CD4-positive, alpha-beta T cell treated with Interleukin-17A for 1 hour (primary cell): Measurements from ENCODE around the gene C1QL1.
"Not testable (repeated sequence)": the region's sequence is repeated elsewhere in the genome, so short reads cannot be mapped to it uniquely, and the experiment has no call there.

Source experiments
- DNase-seq: peaks from one replicate; pipeline ENCODE4 v3.0.0-alpha.2; 2020

The C1QL1 gene

DNA sequence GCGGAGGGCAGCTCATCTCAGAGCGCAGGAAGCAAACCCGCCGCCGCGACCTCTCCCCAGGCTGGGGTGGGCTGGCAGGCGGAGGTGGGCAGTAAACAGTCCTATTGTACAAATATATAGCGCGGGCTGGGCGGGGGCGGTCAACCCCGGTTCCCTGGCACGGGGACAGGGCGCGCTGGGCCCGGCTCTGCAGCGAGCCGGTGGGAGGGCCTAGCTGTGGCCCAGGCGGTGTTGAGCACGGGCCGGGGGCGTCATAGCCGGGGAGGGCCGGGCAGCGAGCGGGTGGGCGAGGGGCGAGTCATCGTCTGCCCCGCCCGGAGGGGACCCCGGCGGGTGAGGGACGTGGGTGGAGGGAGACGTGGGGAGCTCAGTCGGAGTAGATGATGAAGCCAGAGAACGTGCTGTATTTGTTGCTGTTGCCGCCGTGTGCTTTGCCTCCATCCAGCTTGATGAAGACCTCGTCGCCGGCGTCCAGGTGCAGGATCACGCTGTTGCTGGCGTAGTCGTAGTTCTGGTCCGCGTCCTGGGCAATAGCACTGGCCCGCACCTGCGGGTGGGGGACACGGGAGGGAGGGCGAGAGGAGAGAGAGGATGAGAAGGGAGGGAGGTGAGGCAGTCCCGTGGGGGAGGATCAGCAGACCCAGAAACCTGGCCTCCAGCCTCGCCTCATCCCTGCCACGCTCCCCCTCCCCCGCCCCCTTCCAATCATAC is 8.1 kb downstream of the C1QL1 start:
- no peak for DNase-seq

DNA sequence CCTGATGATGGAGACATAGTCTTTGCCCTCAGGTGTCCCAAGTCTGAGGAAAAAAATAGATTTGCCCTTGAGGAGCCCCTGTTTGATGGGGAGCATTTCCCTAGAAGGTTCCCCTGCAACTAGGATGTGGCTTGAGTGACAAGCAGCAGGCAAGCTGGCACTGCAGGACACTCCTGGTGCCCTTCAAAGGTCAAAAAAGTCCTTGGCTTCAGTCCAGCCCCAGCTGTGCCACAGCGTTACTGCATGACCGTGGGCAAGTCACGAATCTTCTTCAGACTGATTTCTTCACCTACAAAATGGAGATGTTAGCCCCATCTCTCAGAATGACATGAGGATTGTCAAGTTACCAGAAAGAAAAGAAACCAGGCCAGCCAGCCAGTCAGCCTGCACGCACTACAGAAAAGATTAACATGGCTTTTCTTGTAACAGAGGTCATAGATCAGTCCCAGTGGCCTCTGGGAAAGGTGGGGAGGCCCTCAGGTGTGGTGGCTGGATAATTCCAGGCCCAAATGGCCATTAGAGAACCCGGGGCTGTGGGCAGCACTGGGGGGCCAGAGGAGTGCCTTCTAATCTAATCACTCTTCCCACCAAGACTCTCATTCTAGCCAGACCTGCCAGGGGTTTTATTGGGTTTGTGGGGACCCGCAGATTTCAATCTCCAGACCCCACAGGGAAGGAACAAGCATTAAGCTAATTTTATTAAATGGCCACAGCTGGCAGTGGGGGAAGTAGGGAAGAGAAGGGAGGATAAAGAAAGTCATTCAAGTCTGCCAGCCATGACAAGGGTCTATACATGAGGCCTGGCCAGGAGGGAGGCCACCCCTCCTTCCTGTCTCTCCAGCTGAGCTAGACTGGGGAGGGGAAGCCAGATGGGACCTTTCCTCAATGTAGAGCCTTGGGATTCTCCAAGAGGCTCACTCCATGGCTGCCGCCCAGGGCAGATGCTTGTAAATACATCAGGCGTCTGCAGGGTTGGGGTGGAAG is 10.8 kb downstream of the C1QL1 start:
- DNase-seq, result no peak

DNA sequence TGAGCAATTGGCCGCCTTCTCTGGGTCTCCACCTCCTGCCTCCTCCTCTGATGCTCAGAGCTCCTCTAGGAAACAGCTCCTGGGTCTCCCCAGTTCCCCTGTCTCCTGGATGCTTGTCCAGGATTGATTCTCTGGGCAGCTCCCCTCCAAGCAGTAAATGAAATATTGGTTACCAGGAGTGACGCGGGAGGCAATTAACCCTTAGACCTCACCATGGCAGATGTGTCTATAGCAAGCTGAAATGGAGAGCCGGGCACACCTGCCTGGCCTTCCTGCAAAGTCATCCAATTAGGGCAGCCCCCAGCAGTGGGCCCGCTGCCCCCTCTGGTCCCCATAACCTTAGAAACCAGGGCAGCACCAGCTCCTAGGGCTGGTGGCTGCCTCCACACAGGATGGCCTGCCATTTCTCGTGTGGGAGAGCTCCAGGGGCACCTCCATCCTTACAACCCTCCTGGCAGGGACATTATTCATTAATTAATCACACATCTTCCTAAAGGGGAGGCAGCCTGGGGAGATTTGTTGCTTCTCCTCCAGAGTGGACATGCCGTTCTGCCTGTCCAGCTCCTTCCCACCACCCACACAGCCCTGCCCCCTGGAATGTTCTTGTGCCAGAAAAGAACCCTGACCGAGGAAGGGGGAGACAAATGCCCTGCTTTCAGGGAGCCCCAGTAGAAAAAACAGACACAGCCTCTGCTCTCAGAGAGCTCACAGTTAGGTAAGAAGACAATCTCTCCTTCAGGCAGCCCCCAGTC is 12.3 kb downstream of the C1QL1 start:
- no peak for DNase-seq

DNA sequence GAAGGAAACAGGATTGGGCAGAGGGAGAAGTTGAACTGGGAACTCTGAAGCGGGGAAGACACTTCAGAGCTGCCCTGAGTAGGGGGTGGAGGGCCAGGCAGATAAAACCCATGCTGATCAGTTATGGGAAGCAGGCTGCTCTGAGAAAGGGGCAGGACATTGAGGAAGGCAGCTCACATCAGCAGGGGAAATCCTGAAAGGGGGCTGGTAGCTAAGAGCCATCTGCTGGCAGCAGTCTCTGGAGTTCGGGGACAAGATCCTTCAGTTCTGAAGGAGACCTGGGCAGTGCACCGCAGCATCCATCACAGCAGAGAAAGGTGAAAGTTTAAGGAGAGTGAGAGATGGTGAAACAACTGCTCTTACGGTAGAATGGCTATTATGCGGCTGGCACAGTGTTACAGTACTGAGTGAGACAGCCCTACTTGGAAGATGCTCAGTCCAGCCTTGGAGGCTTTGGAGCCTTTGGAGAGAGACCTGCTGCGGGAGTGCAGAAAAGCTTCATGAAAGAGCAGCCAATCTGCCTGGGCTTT is 15.1 kb downstream of the C1QL1 start:
- no peak for DNase-seq

DNA sequence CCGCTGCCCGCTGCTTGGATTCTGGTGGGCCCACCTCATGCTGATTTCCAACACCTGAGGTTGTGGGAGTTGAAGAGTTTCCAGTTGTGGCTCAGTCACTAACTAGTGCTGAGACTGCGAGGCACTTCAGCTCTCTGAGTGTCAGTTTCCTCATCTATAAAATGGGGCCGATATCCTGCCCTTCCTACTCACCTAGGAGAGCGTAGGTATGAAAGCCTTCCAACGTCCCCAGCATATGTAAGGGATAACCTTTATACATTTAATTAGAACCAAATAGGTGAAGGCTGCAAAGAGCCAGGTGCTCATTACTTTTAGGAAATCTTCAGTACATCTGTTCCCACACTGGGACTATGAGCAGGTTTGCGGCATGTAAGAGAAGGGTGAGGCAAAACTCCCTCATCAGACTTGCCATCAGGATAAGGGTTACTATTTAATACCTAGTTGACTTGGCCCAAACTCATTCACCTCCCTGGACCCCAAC is 19.7 kb downstream of the C1QL1 start:
- no peak for DNase-seq

DNA sequence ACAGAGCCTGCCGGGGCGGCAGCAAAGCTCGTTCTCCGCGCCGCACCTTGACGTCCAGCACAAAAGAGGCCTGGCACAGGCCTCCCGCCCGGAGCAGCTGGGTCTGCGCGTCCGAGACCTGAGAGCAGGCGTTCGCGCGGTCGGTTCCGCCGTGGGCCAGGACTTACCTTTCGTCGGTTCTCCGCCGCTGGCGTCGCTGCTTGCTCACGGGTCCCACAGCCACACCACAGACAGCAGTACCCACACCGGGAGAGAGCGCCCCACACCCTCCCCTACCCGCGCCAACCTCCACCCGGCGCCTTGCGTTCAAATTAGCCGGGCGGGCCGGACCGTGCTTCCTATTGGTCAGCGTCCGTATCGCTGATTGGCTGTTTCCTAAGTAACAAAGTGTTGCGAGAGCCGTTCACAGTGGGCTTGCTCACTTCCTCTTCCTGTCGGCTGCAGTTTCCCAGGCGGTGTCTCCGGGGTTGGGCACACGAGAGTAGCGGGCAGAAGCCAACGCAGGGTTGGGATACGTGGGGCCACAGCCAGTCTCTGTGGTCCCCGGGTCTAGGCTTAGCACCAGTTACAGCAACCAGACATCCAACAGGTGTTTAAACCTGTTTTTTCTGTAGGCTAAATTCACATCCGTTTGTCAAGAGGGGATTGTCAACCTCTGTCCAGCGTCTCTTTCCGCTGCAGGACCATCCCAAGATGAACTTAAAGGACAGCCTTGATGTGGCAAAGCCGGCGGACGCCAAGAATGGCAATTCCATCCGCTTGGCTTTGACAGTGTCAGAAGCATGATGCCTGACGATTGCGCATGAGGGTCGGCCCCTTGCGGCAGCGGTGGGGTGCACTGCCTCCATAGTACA is 20.4 kb downstream of the C1QL1 start, which contains the start of gene KIF18B:
Gene KIF18B, minus strand, starts transcription at position 313 of the 854 bp plus-strand sequence. CDS start 11,429 bp downstream, outside the sequence.
- DNase-seq, result peak; percentile 93

DNA sequence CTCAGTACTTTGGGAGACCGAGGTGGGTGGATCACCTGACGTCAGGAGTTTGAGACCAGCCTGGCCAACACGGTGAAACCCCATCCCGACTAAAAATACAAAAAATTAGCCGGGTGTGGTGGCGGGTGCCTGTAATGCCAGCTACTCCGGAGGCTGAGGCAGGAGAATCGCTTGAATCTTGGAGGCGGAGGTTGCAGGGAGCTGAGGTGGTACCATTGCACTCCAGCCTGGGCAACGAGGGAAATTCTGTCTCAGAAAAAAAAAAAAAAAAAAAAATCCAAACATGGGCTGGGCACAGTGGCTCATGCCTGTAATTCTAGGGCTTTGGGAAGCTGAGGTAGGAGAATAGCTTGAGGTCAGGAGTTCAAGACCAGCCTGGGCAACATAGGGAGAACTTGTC is 22.5 kb downstream of the C1QL1 start:
- DNase-seq, result not testable (repeated sequence)

DNA sequence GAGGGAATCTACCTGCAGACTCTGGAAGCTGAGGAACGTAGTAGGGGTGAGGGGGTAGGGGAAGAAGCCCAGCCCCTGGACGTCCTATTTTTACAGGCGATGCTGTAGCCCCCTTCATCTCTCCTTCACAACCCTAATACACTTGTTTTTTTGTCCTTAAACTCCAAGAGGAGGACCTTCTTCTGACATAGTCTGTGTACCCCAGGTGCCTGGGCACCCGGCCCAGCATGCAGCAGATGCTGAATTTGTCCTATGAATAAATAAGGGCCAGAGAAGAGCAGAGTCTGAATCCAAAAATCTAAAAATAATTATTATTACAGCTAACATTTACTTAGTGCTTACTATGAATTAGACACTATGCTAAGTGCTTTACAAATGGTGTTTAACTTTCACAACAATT is 25.6 kb downstream of the C1QL1 start:
- DNase-seq, result no peak

DNA sequence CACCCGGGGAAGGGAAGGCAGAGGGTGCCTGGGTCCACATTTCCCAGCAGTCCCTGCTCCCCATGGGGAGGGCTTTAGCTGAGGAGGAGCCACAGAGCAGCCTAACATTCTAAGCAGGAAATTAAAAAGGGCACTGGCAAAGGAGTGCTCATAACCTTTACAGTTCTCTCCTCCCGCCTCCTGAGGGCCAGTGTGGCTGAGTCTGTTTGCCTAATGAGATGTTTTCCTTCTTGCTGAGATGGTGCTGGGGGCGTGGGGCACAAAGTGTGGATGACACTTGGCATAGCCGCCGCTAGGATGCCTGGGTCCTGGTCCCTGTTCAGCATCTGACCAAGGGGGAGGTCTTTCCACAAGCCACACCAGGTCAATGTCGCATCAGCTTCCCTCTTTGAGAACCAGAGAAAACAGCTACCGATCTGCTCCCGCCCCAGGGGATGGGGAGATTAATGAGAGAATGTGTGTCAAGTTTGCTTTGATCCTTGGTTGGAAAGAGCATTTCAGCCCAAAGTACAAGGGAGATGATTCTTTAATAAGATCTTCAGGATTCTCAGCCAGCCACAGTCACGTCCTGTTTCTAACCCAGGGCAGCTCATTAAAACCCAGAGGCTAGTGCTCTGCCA is 26.3 kb downstream of the C1QL1 start:
- DNase-seq, result no peak

DNA sequence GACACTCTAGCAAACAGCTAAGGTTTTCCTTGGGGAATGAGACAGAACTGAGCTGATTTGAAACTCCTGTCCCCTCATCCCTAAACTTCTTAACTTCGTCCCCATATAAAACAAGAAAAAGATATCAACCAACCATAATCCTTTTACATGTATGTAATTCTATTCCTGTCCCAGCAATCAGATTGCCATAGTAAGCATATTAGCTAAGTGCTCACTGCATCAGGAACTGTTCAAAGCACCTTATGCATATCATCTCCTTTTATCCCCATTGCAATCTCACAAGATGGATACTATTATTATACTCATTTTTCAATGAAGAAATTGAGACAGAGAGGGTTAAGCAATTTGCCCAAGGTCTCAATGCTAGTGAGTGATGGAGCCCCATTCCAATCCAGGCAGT is 27.3 kb downstream of the C1QL1 start:
- no peak for DNase-seq

DNA sequence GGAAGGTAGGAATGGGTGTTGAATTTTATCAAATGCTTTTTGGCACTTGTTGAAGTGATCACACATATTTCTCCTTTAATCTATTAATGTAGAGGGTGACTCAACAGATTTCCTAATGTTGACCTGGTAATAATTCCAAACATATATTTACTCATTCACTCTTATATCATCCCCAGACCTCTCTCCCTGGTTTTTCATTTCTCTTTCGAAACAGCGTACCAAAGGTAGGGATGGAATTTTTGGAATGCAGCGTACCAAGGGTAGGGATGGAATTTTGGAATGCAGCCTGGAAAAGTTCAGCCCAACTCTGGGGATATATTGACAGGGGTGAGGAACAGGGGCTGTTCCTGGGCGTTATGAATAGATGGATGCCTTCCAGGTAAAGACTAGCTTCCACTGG is 27.8 kb downstream of the C1QL1 start:
- DNase-seq, result no peak

DNA sequence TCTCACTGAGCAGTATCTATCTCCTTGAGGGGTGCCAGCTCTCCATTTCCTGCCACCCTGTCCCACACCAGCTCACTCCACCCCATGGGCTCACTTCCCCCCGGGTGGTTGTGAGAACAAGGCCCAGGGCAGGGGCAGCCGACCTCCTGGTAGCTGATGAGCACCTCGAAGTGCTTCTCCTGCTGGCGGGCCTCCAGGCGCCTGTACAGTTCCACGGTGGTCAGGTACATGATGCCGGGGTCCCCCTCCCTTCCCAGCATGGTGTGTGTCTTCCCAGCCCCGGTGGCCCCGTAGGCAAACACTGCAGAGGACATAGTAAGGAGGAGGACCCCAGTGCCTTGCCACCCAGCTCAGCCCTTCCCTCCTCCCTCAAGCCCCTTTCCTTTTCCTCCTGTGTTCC is 33.0 kb downstream of the C1QL1 start:
- DNase-seq, result no peak

DNA sequence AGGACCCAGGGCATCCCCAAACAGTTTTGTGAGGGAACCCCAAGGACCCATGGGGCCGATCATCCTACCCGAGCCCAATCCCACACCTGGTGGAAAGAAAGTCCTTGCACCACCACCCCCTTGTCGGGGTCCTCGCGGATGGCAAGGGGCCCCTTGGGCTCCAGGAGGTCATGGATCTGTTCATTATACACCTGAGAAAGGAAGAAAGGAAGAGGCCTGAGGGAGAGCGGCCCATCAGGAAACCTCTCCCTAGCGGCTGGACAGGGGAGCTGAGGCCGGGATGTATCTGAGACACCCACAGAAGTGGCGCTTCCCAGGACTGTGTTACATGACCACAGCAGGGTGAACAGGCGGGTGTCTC is 33.4 kb downstream of the C1QL1 start:
- DNase-seq, result no peak

DNA sequence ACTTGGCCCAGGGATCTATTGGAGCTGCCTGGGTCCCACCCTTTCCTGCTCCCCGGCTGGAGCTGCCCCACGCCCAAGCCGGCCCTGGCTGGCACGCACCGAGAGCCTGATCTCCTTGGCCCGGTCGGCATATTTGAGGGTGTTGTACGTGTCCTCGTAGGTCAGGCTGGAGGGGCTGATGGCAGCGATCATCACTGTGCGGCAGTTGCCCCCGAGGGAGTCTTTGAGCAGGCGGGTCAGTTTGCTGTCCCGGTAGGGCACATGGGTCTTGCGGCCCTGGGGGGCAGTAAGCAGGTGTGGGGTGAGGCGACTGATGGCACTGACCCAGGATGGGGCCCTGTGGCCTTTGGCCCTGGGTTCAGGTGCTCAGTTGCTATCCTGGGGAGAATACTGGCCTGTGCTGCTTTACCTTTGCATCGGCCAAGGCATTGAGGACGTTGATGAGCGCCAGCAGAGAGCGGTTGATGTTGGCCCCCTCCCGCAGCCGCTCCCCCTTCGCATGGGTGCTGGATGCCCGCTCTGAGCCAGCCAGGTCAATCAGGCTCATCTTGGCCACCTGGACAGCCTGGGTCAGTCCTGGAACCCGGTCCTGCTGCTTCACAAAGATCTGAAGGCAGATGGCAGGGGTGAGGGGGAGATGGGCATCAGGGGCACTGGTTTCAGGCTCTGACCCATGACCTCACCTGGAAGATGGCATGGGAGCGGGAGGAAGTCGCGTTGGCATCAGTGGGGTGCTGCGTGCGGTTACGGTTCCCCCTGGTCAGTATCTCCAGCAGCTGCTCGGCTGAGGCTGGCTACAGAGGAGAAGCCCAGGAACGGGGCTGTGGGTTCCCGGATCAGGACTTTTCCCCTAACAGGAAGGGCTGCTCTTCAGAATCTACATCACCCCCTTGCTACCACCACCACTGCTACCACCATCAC is 34.0 kb downstream of the C1QL1 start:
- DNase-seq, result no peak

DNA sequence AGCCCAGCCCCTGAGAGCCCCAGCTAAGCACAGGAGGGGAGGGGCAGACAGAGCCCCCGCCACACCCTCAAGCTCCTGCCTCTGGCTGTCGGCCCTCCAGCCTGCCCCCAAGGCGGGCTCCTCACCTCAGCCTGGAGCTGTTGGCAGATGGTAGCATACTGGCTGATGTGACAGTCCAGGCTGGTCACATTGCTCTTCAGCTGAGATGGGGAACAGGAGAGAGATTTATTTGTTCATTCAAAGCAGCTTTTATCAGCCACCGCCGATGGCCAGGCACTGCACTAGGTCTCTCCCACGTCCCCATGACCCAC is 35.4 kb downstream of the C1QL1 start:
- no peak for DNase-seq

DNA sequence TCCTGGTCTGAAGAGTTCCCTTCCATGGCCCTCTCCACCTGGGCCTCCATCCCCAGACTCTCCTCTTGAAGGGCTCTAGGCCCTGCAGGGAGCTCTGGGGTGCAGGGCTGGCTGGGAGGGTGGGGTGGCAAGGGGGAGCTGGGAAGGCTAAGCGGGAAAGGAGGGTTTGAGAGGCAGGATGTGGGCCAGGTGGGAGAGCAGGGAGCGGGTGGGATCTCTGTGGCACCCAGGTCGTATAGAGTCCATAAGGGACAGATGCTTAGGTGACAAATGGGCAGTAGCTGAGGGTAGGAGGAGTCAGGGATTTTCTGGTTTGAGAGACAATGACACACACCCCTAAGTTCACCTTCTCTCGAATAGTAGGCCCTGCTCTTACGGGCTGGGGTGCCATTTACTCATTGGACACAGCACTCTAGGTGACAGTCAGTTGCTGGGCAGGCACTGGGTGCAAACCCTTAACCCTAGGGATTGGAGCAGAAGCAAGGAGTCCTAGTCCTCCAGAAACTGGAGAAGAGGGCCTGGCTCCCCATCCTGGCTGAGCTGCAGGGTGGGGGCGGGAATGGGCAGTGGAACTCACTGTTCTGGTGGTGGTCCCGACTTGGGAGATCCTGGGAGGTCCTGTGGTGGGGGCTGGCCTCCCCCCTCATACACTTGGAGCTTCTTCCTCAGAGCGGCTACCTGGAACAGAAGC is 35.9 kb downstream of the C1QL1 start:
- no peak for DNase-seq

DNA sequence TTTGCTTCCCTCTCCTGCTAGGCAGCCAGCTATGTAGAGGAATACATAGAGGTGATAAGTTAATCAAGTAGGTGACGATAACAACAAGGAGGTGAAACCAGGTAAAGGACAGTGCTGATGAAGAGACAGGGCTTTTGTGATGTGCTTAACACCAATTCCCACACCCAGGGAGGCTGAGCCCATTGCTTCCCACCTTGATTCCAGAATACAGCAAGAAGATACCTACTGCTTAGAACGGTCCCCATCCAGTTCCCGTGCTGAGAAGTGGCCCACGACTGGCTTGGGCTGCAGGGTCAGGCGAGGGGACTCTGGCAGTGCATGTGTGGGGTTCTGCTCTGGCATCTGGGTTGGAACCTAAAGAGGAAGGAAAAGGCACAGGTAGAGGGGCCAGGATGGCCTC is 36.7 kb downstream of the C1QL1 start:
- DNase-seq, result no peak

DNA sequence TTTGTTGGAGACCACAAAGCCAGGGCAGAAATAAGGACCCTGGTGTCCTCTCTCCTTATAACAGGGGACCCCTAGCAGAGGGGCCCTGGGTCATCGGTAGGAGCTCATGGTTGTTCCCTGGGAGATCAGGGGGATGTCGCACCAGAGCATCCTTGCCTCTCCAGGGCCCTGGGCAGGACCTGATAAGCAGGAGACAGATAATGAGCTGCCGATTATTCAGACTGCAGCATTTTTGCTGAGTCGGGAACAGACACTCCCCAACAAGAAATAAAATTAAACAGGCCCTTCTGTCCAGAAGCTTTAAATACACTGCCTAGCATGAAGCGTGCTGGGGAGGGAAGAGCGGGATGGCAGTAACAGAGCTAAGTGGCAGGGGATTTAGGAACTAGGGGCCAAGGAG is 37.4 kb downstream of the C1QL1 start:
- DNase-seq, result no peak

DNA sequence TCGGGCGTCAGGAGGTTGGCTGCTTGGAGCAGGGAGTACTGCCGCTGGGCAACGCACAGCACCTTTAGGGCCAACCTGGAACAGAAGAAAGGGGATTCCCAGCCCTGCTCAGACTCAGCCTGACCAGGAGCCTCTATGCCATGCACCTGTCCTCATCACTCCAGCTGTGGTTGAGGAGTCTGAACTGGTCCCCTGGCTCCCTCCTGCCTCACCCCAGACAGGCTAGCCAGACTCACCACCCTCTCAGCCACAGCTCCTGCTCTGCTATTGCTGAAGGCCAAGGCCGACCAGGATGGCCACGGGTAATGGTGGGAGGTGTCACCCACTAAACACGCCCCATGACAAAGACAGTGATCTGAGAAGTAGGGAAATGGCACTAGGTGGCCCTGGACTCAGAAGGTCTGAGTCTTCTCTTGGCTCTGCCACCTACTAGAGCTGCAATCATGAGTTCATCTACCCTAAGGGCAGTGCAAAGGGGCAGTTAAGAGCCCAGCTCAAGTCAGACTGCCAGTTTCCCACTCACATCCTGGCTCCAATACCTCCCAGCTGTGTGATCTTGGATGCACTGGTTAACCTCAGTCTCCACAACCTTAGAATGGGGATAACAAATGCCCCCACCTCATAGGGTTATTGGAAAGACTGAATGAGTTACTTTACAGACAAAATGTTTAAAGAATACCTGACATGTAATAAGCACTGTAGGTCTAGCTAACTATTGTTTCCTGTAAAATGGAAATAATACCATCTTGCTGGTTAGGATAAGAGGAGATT is 39.0 kb downstream of the C1QL1 start:
- DNase-seq, result no peak
